Lung microvascular endothelial cell (primary cell): ENCODE results near the gene C6orf163. TPM values are rescaled to one million over a fixed set of nuclear protein-coding genes. Genes with fewer than 3 reads are reported as not detected.

ENCODE experiments used
- DNase-seq, 2 donors: peaks; one replicate each; pipeline versions ENCODE4 v3.0.0 to v3.0.0-alpha.2; 2010; ENCODE audit warnings: low read depth in 2 of 2
- total RNA-seq: library from RNA; depleted of rRNA; stranded (reverse); fragments of >200 nt; gene quantifications from 2 replicates; pipeline ENCODE4 v1.2.1, GENCODE V29; 2014

C6orf163 gene
- total RNA-seq, 1 donor from 2014 or later, result 0.79 TPM

- no peak for DNase-seq
These were observed 11.6 kb downstream of the C6orf163 start for GRCh38 chr6:87356181-87356580.

- no peak for DNase-seq
These were observed 13.0 kb downstream of the C6orf163 start for GRCh38 chr6:87357479-87358196.

GRCh38 chr6:87364602-87365252 is 20.1 kb downstream of the C6orf163 start:
- no peak for DNase-seq

GRCh38 chr6:87366072-87366827 is 21.6 kb downstream of the C6orf163 start:
- DNase-seq, result peak in 1 of 2 donors; percentile 3

- DNase-seq, result no peak
These were observed 22.3 kb downstream of the C6orf163 start for GRCh38 chr6:87366899-87367298.

GRCh38 chr6:87373377-87373776 is 28.8 kb downstream of the C6orf163 start:
- DNase-seq, result no peak

GRCh38 chr6:87375315-87375714 is 30.7 kb downstream of the C6orf163 start:
- no peak for DNase-seq

GRCh38 chr6:87376643-87377042 is 32.0 kb downstream of the C6orf163 start:
- no peak for DNase-seq

GRCh38 chr6:87378947-87379346 is 34.3 kb downstream of the C6orf163 start:
- no peak for DNase-seq

- no peak for DNase-seq
These were observed 38.2 kb downstream of the C6orf163 start for GRCh38 chr6:87382861-87383260.

- no peak for DNase-seq
These were observed 39.4 kb downstream of the C6orf163 start for GRCh38 chr6:87384038-87384437.

- DNase-seq, result no peak
These were observed 39.8 kb downstream of the C6orf163 start for GRCh38 chr6:87384449-87384848.

- peak; percentile 39 to 49 for DNase-seq
These were observed 46.7 kb downstream of the C6orf163 start for GRCh38 chr6:87391334-87391733.

GRCh38 chr6:87393026-87393622 is 48.5 kb downstream of the C6orf163 start:
- DNase-seq, result peak; percentile 77 to 85

- DNase-seq, result no peak
These were observed 50.8 kb downstream of the C6orf163 start for GRCh38 chr6:87395431-87395830.

- no peak for DNase-seq
These were observed 52.2 kb downstream of the C6orf163 start for GRCh38 chr6:87396595-87397392.

GRCh38 chr6:87397656-87398055 is 53.0 kb downstream of the C6orf163 start:
- DNase-seq, result no peak

- no peak for DNase-seq
These were observed 57.2 kb downstream of the C6orf163 start for GRCh38 chr6:87401832-87402231.

GRCh38 chr6:87407561-87407900 is 62.9 kb downstream of the C6orf163 start:
- peak; percentile 55 to 58 for DNase-seq

- DNase-seq, result peak; percentile 87 to 90
These were observed 63.5 kb downstream of the C6orf163 start, which contains the start of gene CFAP206 for GRCh38 chr6:87407901-87408720. CFAP206 (plus strand) TSS chr6:87407972; CDS start chr6:87409840, 1,868 bp downstream.
